Caco-2 (cell line): ENCODE data around the gene NUMBL. TPM values are rescaled to one million over a fixed set of nuclear protein-coding genes. Genes with fewer than 3 reads are reported as not detected.

Experiments
- BruUV-seq: library from RNA; stranded (reverse); fragments of 400-500 nt; replicated peaks from 2 replicates; lab custom pipeline; 2021; lab: Mats Ljungman, UMichigan
- CTCF ChIA-PET: fragments of 300-600 bp; sonication (Branson Sonifier 250); formaldehyde crosslinking; loops from one replicate; lab custom pipeline; 2022; ENCODE audit warnings: antibody characterized with exemption; lab: Charles Lee
- POLR2A ChIA-PET: fragments of 300-600 bp; sonication (Branson Sonifier 250); formaldehyde crosslinking; loops from one replicate; lab custom pipeline; 2022; ENCODE audit warnings: antibody characterized with exemption; lab: Charles Lee
- DNase-seq, 2 experiments: peaks; one replicate each; pipeline versions ENCODE4 v3.0.0 to v3.0.0-alpha.2; 2020 to 2022
- H3K27me3 ChIP-seq: replicated peaks from 2 replicates; pipeline ENCODE4 v1.6.0; 2011; ENCODE audit warnings: low read length; ENCODE audit not compliant: control insufficient read depth, insufficient read depth
- H3K36me3 ChIP-seq: 2 replicates; pipeline ENCODE4 v1.5.1; 2011; ENCODE audit warnings: low read length; ENCODE audit not compliant: control insufficient read depth, insufficient read depth
- H3K4me1 ChIP-seq: fragments of 250-450 bp; sonication (Bioruptor Pico); 2 replicates; pipeline ENCODE4 v1.5.1; 2020; ENCODE audit warnings: mild to moderate bottlenecking
- H3K4me3 ChIP-seq: 2 replicates; pipeline ENCODE4 v1.5.1; 2011; ENCODE audit warnings: low read depth, mild to moderate bottlenecking, control low read depth, low read length
- H3K9me3 ChIP-seq: fragments of 250-450 bp; sonication (Bioruptor Pico); 2 replicates; pipeline ENCODE4 v1.5.1; 2020; ENCODE audit warnings: mild to moderate bottlenecking, moderate library complexity
- H3K27ac Mint-ChIP-seq: one replicate; pipeline ENCODE4 v1.8.0; 2022; ENCODE audit warnings: mixed read lengths; ENCODE audit not compliant: unreplicated experiment
- H3K27me3 Mint-ChIP-seq: one replicate; pipeline ENCODE4 v1.8.0; 2022; ENCODE audit warnings: mixed read lengths; ENCODE audit not compliant: insufficient read depth, unreplicated experiment
- H3K36me3 Mint-ChIP-seq: one replicate; pipeline ENCODE4 v1.8.0; 2022; ENCODE audit warnings: mild to moderate bottlenecking, mixed read lengths; ENCODE audit not compliant: insufficient read depth, unreplicated experiment
- H3K4me1 Mint-ChIP-seq: one replicate; pipeline ENCODE4 v1.8.0; 2022; ENCODE audit warnings: low read depth, mixed read lengths; ENCODE audit not compliant: unreplicated experiment
- H3K4me3 Mint-ChIP-seq: one replicate; pipeline ENCODE4 v1.8.0; 2022; ENCODE audit warnings: mild to moderate bottlenecking, moderate library complexity, mixed read lengths; ENCODE audit not compliant: unreplicated experiment
- H3K9me3 Mint-ChIP-seq: one replicate; pipeline ENCODE4 v1.8.0; 2022; ENCODE audit warnings: mixed read lengths; ENCODE audit not compliant: unreplicated experiment
- CTCF ChIP-seq, 2 experiments: fragments of 200-600 bp in 1 of 2; IDR thresholded peaks; 1 replicate in 1 of 2; 2 replicates in 1 of 2; pipeline versions ENCODE4 v1.5.1 to v1.8.0; 2011 to 2022; ENCODE audit warnings: antibody characterized with exemption in 1 of 2, control low read depth in 1 of 2, inconsistent platforms in 1 of 2, low read depth in 1 of 2, low read length in 1 of 2, mild to moderate bottlenecking in 1 of 2, moderate library complexity in 1 of 2; ENCODE audit not compliant: insufficient read depth in 1 of 2, severe bottlenecking in 1 of 2, unreplicated experiment in 1 of 2
- intact Hi-C: fragments of 100-400 bp; cut with micrococcal nuclease; formaldehyde crosslinking; loops from one replicate; pipeline ENCODE4 v1.10.0; 2022; ENCODE audit not compliant: unreplicated experiment
- total RNA-seq: library from RNA; stranded (reverse); gene quantifications from 2 replicates; pipeline ENCODE4 v1.2.3, GENCODE V29; 2022

Gene NUMBL
- total RNA-seq, 1 experiment from 2014 or later: 22.0 TPM

- no peak for TF ChIP-seq CTCF (IDR thresholded peaks at IDR 0.05; ENCODE audit: insufficient read depth in 1 of 2, low read depth in 1 of 2, low read length in 1 of 2, severe bottlenecking in 1 of 2, unreplicated experiment in 1 of 2)
- H3K27me3 ChIP-seq: no peaks in the 10 kb centered on the region
- ChIA-PET POLR2A (no interaction called here), CTCF (no interaction called here)
- no peaks in the 10 kb centered on the region for H3K4me1 ChIP-seq
- intact Hi-C loops: no loop called here
- Mint-ChIP-seq H3K4me3 (no peak overlapping the region), H3K36me3 (peaks cover 98% of the 10 kb centered on the region), H3K4me1 (peaks cover 19% of the 10 kb centered on the region), H3K27ac (no peak overlapping the region), H3K9me3 (no peaks in the 10 kb centered on the region), H3K27me3 (no peaks in the 10 kb centered on the region)
- no TSS peak for BruUV-seq
- no peaks in the 10 kb centered on the region for H3K9me3 ChIP-seq
- H3K36me3 ChIP-seq: peaks cover 16% of the 10 kb centered on the region
- no peak overlapping the region for H3K4me3 ChIP-seq
- DNase-seq: no peak
Observed at GRCh38 chr19:40737102-40737644, 46.7 kb upstream of the NUMBL start.

- H3K27me3 Mint-ChIP-seq: no peaks in the 10 kb centered on the region
Observed at GRCh38 chr19:40736661-40737060, 46.2 kb upstream of the NUMBL start.

GRCh38 chr19:40735013-40735771, 44.7 kb upstream of the NUMBL start:
- Mint-ChIP-seq H3K27me3 (no peaks in the 10 kb centered on the region), H3K36me3 (peaks cover 98% of the 10 kb centered on the region), H3K27ac (peak overlapping the region; percentile 22), H3K4me1 (peaks cover 14% of the 10 kb centered on the region), H3K9me3 (no peaks in the 10 kb centered on the region), H3K4me3 (no peak overlapping the region)
- ChIA-PET POLR2A (interaction anchor here (1.1 kb wide), 1 partner anchor 10 kb away, joined by 3 read pairs; no protein-coding TSS in a partner anchor), CTCF (no interaction called here)
- no peak for DNase-seq
- intact Hi-C loops: no loop called here
- H3K9me3 ChIP-seq: no peaks in the 10 kb centered on the region
- BruUV-seq: no TSS peak
- TF ChIP-seq CTCF (IDR thresholded peaks at IDR 0.05; ENCODE audit: insufficient read depth in 1 of 2, low read depth in 1 of 2, low read length in 1 of 2, severe bottlenecking in 1 of 2, unreplicated experiment in 1 of 2): no peak
- peaks cover 18% of the 10 kb centered on the region for H3K36me3 ChIP-seq
- H3K4me1 ChIP-seq: no peaks in the 10 kb centered on the region
- no peaks in the 10 kb centered on the region for H3K27me3 ChIP-seq
- no peak overlapping the region for H3K4me3 ChIP-seq

More at GRCh38 chr19:40736661-40737060, 46.2 kb upstream of the NUMBL start:
- Histone ChIP-seq H3K4me1 (no peaks in the 10 kb centered on the region), H3K27me3 (no peaks in the 10 kb centered on the region), H3K4me3 (no peak overlapping the region), H3K9me3 (no peaks in the 10 kb centered on the region), H3K36me3 (peaks cover 16% of the 10 kb centered on the region)
- TF ChIP-seq CTCF (IDR thresholded peaks at IDR 0.05; ENCODE audit: insufficient read depth in 1 of 2, low read depth in 1 of 2, low read length in 1 of 2, severe bottlenecking in 1 of 2, unreplicated experiment in 1 of 2): no peak
- ChIA-PET POLR2A (no interaction called here), CTCF (no interaction called here)
- no peak overlapping the region for H3K27ac Mint-ChIP-seq
- intact Hi-C loops: no loop called here
- no TSS peak for BruUV-seq
- no peaks in the 10 kb centered on the region for H3K9me3 Mint-ChIP-seq
- H3K4me3 Mint-ChIP-seq: no peak overlapping the region
- DNase-seq: no peak
- H3K36me3 Mint-ChIP-seq: peaks cover 98% of the 10 kb centered on the region
- peaks cover 16% of the 10 kb centered on the region for H3K4me1 Mint-ChIP-seq
